A549 treated with AZD9567 at 1 μM for 4 hours (cell line): Measurements from ENCODE around the gene WBP4. TPM values are rescaled to one million over a fixed set of nuclear protein-coding genes. Genes with fewer than 3 reads are reported as not detected.

ENCODE experiments used
- total RNA-seq: library from RNA; stranded (reverse); fragments of 200-300 nt; extraction: Qiagen RNA extraction; gene quantifications from 5 replicates; pipeline ENCODE4 v1.2.3, GENCODE V29; 2022; ENCODE audit not compliant: insufficient read depth

The WBP4 gene
- 8.1 to 8.7 TPM (median 8.4 TPM) in 5 replicates for total RNA-seq

GRCh38 chr13:41061075-41061913, at the start of gene WBP4:
WBP4 (plus strand) TSS chr13:41061509; CDS start chr13:41061674, 165 bp downstream.

GRCh38 chr13:41019011-41019487, 42.3 kb upstream of the WBP4 start, which contains the start of gene ELF1:
ELF1 (minus strand) TSS chr13:41019316; CDS start chr13:40982054, 37,262 bp downstream.

GRCh38 chr13:41132512-41133152, 71.3 kb downstream of the WBP4 start, which contains the start of gene KBTBD6:
KBTBD6 (minus strand) TSS chr13:41132802; CDS start chr13:41132511, 291 bp downstream.

Other genes starting within 250 kb of the WBP4 start
- 27.4 to 34.4 TPM (median 32.5 TPM) in 5 replicates for gene ELF1, start 42.2 kb upstream of the WBP4 start, total RNA-seq
- gene KBTBD6, start 71.3 kb downstream of the WBP4 start, total RNA-seq = 4.5 to 6.1 TPM (median 5.3 TPM) in 5 replicates
- gene KBTBD7, start 133.1 kb downstream of the WBP4 start, total RNA-seq = 1.7 to 2.6 TPM (median 2.5 TPM) in 5 replicates
- 4.3 to 6.8 TPM (median 4.8 TPM) in 5 replicates for gene MTRF1, start 202.1 kb downstream of the WBP4 start, total RNA-seq
- gene NAA16, start 249.8 kb downstream of the WBP4 start, total RNA-seq = 4.2 to 8.8 TPM (median 7.9 TPM) in 5 replicates